Measurements from ENCODE around the gene ASB12.
"Not testable (repeated sequence)": the region's sequence is repeated elsewhere in the genome, so short reads cannot be mapped to it uniquely, and the experiment has no call there.

Gene ASB12, protein sequence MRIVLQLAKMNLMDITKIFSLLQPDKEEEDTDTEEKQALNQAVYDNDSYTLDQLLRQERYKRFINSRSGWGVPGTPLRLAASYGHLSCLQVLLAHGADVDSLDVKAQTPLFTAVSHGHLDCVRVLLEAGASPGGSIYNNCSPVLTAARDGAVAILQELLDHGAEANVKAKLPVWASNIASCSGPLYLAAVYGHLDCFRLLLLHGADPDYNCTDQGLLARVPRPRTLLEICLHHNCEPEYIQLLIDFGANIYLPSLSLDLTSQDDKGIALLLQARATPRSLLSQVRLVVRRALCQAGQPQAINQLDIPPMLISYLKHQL

DNA sequence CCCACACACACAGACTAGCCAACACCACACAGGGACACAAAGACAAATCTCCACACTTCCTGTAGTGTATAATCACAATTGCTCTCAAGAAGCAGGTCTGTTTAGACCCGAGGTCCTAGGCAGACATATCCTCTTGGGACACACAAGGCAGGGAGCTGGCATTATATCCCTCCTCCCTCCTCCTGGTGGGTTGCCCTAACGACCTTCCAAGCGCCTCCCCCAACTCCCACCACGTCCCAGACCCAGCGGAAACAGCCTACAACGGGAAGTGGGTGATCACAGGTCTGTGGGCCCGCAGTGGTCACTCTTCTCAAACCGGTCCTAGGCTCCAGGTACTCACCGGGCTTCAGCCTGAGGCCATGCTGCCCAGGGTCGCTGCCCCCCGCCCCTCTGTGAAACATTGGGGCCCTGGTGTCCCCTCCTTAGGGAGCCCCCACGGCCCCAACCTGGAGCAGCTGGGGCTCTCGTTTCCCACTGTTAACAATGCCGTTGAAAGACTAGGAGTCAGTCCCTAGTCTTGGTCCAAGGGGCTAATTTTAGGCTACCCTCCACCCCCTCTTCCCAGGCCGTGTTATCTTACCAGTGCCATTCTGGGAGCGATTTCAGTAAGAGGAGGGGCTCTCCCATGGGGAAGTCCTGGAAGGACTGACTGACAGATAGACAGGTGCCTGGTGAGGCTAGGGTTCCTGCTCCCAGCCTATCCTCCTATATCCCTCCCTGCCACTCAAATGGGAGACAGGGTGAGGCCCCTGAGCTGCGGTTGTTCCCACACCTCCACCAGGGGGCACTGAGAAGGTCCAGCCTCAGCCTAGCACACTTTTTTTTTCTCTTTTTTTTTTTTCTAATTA is at the start of gene ASB12:
ASB12 (minus strand) TSS at position 485 of the 848 bp plus-strand sequence. CDS start 4,957 bp downstream, outside the sequence.
- DNase-seq, result no peak

DNA sequence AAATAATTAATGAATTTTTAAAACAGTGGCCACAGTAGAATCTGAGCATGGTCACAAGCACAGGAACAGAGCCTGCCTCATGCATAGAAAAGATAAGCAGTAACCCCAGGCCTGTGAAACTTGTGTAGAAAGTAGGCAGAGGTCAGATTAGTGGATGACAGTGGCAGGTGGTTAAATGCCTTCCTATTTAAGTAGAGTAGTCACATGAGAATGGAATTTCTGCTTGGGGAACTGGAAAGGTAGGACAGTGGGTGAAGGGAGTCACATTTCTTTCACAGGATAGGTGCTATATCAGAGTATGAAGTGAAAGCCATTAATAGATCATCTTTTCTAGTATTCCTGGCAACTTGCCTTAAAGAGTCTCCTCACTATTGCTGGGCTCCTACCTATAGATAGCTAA is 34.9 kb upstream of the ASB12 start:
- no peak for DNase-seq

DNA sequence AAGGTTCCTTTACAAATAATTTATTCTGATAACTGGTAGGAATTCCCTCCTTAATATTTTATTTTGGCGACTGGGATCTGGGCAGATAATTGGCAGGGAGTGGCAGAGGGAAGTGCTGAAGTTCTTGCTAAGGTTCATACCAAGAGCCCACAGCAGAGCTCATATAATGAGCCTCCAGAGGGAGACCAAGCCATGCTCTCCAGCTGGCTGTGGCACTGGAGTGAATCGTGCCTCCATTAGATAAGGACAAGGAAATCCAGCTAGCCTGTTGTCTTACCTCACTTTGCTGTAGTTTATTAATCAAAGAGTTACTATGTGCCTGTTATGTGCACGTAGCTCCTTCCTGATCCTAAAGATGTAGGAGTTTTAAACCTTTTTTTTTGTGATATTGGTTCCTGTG is 1.3 kb downstream of the ASB12 start:
- no peak for DNase-seq

DNA sequence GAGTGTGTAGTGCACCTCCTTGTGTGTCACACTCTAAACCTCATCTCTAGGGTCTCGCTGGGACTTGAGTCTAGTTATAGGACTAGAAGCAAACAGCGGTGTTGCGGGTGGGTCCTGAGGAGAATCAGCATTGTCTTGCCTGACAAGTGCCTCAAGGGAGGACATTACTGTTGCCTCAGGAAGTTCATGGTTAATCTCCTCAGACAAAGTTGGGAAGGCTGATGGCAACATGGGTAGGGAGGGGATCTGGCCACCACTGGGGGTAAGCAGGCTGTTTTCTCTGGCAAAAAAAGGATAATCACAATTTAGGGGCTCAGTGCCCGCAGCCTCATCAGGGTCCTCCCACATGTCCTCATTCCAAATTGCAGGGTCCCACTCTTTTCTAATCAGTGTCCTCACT is 12.4 kb downstream of the ASB12 start:
- DNase-seq, result no peak

DNA sequence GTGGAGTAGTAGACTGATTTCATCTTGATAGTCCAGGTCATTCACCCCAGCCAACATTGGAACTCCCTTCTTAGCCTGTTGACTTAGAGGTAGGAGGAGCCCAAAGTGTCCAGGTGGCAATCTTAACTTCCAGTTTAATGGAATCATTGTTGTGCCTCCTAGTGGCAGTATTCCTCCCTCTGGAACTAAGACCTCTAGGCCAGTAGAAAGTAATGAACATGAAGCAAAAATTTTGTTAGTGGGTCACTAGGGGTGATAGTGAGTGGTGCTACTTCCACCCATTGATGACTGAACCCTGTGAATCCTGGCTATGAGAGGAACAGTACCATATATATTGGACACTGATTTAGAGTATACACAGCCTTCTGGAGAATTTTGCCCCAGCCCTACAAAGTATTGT is 16.4 kb downstream of the ASB12 start:
- DNase-seq, result not testable (repeated sequence)

DNA sequence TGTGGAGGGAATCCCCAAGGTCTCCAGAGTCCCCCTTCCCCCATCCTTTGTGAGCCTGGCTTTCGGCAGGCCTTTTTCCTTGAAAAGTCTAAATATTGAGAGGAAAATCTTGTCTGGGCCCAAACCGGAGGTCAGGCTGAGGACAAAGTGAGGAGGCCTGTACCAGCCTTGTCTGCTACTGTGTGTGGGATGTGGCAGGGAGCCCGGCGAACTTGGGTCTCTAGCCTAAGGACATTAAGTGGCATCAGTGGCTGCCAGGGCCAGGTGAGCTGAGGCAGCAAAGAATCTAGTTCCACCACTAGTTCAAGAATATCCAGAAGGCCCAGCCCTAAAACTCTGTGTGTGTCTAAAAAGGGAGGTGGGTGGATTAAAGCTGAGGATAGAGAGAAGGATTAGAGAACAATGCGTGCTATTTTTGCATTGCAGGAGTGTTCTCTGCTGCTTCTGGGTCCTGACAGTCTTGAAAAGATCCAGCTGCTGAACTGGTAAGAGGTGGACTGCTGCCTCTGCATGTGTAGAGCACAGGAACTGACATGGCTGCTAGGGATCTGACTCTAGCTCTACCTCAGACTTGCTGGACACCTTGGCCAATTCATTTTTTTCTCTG is 23.7 kb downstream of the ASB12 start:
- no peak for DNase-seq

DNA sequence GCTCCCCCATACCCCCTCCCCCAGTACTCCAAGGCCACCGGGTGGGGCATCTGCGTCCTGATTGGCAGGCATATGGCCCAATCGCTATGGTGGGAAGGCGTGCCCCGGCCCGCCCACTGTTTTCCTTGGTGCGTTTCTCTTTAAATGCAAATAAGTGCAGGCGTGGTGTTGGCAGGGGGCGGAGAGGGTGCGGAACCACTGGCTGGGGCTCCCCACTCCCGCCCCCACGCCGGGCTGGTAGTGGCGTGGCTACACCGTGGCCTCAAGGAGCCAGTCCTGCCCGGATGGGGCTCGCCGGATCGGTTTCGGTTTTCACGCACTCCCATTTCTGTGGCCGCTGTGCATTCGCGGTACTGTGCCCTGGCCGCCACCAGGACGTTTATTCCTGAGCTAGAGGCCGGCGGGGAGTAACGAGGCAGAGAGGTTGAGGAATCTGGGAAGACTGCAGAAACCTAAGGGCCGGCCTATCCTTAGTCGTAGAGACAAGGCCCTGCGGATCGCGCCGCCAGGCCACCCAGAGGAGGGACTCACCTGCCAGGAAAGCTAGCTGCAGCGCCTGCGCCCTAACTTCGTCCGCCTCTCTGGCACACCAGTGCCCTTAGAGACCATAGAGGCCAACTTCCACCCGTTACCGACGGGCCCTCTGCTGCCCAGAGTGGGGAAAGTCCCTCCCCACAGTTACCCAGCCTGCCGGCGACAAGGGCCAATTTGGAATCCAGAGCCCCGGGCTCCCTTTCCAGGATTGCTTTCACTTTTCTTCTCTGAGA is 24.5 kb downstream of the ASB12 start:
- DNase-seq, result peak; percentile 83

DNA sequence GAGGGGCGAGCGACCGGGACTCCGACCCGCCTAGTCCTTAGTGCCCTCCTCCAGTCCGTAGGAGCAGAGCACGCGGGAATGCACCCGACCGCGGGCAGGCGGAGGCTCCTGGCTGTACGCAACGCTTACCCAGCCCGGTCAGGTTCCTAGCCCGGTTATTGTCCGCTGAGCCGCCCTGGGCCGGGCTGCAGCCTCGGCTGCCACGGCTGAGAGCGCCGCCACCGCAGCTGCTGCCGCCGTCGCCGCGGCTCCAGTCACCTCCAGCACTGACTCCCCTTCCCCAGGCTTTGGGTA is 25.0 kb downstream of the ASB12 start, which contains the start of gene AMER1:
AMER1 (minus strand) TSS at position 268 of the 294 bp plus-strand sequence. CDS start 12,422 bp downstream, outside the sequence.
- DNase-seq, result no peak

DNA sequence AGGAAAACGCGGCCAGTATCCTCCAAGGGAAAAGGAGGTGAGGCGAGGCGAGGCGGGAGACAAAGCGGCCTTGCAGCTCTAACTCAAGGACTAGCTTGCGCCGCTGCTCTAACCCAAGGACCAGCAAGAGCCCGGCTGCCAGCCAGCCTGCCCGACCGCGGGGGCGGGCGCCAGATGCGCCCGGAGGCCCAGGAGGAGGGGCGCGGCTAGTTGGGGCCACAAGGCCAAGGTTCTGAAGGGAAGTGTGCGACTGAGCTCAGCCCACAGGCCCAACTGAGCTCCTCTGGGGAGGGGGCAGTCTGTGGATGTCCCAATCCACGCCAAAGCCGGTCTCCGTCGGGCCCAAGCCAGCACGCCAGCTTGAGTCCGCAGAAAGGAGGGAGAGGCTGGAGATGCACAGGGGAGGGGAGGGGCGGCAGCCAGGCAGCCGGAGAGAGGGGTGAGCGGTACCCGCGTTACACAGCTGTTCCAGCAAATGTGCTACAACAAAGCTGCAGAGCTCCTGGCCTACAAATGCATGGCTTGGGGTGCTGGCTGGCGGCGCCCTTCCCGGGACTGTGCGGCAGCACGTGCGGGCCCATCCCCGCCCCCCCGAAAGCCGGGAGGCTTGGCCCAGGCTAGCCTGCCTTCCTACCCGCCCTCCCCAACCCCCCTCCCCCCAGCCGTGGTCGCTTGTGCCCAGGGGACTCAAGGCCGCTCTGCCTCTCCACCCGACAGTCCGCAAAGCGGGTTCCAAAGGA is 25.5 kb downstream of the ASB12 start:
- DNase-seq, result peak; percentile 7

DNA sequence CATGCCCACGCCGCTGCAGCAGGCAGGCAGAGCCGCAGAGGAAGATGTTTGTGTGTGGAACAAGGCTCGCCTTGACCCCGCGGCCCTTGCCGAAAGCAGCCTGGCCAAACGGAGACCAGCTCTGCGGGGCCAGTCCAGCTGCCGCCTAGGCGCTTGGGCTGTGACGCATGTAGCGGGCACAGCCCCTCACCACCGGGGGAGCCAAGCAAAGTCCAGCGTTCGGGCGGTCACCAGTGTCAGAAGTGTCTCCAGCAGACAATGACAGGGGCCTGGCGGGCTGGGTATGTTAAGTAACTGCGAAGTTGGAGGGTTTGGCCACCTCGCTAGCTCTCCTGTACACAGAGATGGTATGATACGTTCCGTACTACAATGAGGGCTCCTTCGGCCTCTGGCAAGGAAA is 26.2 kb downstream of the ASB12 start:
- no peak for DNase-seq

DNA sequence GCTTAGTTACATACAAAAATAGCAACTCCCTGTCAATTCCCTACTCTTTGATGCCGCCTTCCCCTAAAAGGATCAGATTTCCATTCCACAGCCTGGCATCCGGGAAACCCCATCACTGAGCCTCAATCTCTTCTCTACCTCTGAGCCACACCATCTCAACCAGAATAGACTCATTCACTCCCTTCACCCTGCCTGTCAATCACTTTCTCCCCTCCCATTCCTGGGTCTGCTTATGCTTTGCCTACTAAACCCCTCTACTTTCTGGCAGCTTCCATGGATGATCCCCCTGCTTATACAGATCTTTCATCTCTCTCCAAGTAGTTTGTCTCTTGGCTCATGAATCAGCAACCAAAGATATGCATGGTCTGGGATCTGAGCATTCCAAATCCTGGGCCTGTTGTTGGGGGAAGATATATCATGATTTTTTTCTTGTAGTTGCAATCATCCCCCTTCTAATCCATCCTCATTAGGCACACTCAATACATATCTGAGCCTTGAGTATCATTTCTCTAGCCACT is 27.5 kb downstream of the ASB12 start:
- no peak for DNase-seq

DNA sequence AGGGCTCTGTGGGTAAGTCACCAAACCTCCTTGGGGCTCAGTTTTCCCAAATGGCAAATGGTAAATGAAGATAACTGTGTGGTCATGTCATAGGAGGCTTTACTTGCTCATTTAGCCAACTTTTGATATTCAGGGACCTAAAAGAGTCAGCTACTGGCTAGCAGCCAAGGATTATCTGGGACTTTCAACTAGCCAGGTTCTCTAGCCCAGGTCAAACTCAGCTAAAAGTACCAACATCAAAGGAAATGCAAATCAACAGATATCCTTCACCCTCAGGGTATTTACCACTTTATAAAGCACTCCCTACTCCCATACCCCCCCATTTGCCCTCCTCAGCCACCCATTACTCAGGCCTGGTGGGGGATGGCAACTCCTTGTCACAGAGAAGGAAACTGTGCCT is 32.4 kb downstream of the ASB12 start:
- DNase-seq, result no peak

DNA sequence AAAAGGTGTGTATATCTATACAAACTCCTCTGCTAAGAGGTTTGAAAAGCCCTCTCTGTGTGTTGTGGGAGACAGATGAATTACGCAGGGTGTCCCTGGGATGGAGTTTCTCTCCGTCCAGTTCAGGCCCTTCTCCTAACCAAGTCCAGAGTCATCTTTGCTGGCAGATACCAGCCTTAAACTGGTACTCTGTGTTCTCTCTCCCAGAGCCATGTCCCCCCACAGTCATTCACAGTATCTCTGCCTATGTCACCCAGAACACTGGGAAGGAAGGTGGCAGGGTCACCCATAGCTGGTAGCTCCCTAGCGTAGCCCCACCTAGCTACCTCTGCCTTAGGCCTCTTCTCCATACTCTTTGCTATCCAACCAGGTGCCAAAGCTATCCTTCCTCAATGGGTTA is 33.8 kb downstream of the ASB12 start:
- DNase-seq, result no peak

DNA sequence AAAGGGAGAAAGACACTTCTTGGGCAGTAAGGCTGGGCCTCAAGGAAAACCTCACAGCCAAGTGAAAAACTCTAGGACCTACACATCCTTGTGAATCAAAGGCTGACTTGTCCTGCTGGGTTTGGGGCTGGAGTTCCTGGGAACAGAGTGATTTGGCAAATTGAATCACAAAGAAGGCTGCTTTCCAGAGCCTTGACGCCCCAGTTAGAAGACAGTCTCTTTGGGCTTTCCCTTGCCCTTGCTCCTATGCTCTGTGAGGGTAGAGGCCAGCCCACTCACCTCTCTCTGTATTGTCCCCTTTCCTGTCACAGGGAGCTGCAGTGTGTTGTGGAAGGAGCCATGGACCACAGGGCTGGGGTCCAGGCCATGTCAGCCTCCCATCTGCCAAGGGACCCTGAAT is 34.5 kb downstream of the ASB12 start:
- DNase-seq, result no peak

DNA sequence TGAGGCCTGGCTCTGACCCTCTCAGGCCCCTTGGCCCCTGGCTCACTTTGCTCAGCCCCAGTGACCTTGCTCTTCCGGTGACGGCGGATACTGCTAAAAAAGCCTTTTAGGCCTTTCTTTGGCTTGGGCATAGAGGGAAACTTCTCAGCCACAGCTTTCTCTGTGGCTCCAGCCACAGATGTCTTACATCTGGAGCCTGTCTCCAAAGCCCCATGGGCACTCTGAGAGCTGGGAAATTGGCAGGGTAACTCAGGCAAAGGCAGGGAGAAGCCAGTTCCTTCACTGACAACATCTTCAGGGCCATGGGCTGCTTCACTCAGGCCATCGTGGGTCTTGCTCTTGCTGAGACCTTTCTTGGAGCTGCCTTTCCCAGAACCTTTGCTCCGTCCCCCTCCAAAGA is 37.7 kb downstream of the ASB12 start:
- no peak for DNase-seq

DNA sequence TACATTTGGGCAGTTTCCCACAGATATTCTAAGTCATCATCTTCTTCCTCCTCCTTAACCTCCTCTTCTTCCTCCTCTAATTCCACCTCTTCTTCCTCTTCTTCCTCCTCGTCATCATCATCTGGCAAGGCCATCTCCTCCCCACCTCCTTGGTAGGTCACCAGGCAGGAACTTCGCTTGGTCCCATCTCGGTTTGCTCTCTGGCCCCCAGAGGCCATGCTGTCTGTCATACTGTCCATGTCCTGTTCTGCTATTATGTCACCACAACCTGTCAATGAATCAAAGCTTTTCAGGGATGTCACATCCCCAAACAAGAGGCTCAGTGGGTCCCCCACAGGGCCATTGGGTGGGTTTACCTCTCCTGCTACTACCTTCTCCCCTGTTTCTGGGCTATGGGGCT is 38.4 kb downstream of the ASB12 start:
- no peak for DNase-seq

DNA sequence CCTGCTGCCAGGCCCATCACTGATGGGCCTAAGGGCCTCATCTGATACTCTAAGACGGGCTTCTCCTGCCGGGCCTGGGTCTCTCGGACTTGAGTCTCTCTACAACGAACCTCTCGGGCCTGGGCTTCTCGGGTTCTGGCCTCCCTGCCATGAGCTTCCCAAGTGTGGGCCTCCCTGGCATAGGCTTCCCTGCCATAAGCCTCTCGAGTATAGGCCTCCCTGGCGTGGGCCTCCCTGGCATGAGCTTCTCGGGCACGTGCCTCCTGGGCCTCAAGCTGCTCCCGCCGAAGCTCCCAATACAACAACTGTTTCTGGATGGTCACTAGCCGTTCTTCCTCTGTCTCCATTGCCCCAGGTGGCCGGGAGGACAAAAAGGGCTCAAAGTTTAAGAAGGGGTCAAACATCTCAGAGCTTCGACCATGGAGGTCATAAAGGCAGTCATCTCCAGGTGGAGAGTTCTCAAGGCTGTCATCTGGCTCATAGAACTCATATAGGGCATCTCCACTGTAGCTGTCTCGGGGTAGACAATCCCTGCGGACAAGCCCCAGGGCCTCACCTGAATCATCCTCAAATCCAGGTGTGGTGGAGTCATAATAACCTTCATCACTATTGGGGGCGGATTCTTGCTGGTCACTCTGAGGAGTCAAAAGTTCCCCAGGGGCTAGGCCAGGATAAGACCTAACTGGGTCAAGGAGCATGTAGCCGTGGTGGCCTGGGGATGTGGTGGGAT is 39.0 kb downstream of the ASB12 start:
- DNase-seq, result no peak

DNA sequence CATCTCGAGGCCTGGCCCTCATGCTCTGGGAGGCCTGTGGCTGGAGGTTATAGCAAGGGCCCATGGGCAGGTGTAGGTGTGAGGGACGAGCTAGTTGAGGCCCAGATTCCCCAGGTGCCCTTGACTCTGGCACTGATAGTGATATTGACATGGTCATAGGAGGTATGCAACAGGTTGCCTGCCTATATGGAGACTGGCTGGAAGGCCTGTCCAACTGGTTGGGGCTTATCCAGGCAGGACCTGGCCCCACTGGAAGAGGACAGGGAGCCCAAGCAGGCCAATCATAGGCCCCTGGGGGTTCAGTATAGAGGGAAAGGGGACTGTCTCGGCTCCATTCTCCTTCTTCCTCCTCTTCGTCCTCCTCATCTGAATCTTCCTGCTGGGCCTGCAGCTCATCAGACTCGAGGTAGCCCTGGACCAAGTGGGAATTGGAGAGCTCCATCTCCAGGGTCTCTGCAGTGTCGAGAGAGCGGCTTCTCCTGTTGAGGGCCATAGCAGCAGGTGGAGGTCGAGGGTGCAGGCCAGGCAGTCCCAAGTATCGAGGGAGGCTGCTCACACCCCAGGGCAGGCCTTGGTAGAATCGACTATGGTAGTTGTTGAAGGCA is 40.2 kb downstream of the ASB12 start:
- no peak for DNase-seq

DNA sequence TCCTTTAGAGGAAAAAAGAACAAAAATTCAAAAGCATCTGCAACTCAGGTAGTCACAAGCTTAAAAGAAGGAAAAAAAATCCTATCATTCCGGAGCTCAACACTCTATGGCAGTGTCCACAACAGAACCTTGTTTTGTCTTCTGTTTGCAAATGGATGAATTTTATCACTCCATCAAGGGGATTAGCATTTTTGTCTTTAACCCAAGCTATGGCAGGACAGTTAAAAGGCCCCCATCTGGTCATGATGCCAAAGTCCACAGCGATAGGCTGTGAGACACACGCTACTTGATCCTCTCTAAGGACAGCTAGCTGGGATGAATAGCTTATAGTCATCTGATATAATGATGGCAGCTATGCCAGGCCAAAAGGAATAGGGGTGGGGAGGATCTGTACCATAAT is 41.5 kb downstream of the ASB12 start:
- DNase-seq, result no peak

DNA sequence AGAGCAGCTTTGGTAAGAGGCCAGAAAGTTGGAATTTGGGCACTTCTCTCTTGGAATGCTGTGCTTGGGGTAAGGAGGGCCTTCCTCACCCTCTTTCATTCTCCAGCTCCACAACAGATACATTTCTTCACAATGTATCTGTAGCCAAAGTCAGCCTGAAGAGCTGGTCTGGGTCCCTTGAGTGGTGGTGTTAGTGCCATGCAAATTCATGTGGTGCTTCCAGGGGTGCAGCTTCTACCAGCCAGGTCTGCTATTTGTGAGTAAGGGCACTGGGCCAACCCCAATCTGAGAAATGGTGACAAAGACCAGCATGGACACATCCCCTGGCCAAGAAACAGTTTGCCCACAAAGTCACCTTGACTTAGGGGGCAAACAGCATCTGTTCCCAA is 42.7 kb downstream of the ASB12 start:
- DNase-seq, result no peak

All from stimulated activated CD4-positive, alpha-beta T cell treated with anti-CD3 and anti-CD28 coated beads, Interleukin-4, amount 100 ng/mL, for 1 hour (primary cell).